GM19324 (cell line): ENCODE measurements around the gene UBFD1.
"Not testable (repeated sequence)": the region's sequence is repeated elsewhere in the genome, so short reads cannot be mapped to it uniquely, and the experiment has no call there.

Experiments used
- ATAC-seq: cut with Tn5 transposase; IDR thresholded peaks from one replicate; pipeline ENCODE4 v1.9.1; 2021; ENCODE audit warnings: mild to moderate bottlenecking, moderate library complexity; ENCODE audit not compliant: unreplicated experiment, low FRiP score

Gene UBFD1

DNA sequence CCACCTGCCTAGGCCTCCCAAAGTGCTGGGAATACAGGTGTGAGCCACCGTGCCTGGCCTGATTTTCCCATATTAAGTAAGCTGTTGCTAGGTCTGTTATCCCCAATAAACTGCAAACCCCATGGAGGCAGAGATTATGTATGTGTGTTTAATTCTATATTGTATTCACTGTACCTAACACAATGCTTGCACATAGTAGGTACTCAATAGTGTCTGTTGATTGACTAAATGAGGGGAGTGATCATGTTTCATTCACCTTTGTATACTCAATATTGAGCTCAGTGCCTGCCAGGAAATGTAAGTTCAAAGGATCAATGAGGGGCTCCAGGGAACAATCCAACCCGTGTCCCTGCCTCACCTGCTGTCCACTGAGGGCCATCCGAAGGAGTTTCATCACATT lies 32.6 kb upstream of the UBFD1 start:
- ATAC-seq = no peak

DNA sequence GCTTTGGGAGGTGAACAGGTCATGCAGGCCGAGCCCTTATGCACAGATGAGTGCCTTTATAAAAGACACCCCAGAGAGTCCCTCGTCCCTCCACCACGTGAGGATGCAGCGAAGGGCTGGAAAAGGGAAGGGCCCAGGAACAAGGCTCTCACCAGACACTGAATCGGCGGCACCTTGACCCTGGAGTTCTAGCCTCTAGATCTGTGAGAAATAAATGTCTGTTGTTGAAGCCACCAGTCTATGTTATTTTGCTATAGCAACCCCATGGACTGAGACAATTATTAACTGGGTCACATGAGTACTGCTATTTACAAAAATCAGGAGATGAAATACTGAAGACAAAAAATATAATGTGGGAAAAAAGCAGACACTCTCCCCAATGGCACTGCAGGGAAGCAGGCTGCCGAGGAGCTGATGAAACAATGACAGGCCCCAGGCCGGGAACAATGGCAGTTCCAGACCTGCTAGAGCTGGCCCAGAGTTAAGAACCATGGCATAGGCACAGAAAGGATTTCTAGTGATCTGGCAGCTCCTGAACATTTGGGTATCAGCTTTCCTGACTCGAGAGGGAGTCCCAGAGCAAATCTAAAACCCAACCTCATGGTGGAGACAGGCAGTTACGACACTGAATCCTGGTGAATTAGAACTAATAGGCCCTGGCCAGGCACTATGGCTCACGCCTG lies 29.4 kb upstream of the UBFD1 start:
- no peak for ATAC-seq

DNA sequence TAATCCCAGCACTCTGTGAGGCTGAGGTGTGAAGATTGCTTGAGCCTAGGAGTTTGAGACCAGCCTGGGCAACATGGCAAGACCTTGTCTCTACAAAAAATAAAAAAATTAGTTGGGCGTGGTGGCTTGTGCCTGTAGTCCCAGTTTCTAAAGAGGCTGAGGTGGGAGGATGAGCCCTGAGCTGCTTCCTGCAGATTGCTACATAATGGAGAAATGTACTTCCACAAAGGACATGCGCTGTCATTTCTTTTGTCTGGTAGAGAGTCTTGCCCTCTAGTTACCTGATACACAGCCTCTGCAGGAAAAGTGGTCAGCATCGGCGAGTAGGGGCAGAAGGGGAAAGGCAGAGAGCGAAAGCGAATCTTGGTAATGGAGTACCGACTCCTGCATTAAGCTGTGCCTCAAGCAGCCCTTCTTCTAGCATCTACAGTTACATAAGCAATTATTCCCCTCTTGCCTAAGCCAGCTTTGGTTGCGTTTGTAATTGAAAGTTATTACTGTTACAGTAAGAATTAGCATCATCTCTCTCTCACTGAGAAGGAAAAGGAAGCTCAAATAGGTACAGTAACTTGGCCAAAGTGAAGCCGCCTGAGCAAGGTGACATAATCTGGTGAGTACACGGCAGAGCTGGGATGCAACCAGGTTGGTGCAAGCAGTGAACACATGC lies 28.8 kb upstream of the UBFD1 start:
- ATAC-seq = no peak

DNA sequence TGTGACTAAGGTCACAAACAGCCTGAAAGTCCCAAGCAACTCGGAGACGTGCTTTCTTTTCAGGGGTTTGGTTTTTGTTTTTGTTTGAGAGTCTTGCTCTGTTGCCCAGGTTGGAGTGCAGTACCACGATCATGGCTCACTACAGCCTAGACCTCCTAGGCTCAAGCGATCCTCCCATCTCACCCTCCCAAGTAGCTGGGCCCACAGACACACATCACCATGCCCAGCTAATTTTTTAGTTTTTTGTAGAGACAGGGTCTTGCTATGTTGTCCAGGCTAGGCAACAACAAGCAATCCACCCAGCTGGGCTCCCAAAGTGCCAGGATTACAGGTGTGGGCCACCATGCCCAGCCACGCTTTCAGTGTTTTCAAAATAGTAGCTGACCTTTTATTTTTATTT lies 27.5 kb upstream of the UBFD1 start:
- ATAC-seq = no peak

DNA sequence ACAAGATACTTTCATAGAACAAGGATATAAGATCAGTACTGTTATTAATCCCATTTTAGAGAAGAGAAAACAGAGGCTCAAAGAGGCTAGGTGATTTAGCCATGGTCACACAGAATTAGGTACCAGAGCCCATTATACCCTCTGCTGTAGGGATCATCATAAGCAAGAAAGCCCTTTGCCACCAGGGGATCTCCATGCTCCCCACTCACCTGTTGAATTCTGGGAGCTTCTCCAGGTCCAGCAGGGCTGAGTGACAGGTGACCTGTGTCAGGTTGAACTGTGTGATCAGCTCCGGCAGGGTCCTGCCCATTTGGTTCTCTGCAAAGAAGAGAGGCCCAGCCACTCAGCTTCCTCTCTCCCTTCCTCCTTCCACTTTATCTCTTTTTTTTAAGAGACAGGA lies 25.1 kb upstream of the UBFD1 start:
- ATAC-seq = no peak

DNA sequence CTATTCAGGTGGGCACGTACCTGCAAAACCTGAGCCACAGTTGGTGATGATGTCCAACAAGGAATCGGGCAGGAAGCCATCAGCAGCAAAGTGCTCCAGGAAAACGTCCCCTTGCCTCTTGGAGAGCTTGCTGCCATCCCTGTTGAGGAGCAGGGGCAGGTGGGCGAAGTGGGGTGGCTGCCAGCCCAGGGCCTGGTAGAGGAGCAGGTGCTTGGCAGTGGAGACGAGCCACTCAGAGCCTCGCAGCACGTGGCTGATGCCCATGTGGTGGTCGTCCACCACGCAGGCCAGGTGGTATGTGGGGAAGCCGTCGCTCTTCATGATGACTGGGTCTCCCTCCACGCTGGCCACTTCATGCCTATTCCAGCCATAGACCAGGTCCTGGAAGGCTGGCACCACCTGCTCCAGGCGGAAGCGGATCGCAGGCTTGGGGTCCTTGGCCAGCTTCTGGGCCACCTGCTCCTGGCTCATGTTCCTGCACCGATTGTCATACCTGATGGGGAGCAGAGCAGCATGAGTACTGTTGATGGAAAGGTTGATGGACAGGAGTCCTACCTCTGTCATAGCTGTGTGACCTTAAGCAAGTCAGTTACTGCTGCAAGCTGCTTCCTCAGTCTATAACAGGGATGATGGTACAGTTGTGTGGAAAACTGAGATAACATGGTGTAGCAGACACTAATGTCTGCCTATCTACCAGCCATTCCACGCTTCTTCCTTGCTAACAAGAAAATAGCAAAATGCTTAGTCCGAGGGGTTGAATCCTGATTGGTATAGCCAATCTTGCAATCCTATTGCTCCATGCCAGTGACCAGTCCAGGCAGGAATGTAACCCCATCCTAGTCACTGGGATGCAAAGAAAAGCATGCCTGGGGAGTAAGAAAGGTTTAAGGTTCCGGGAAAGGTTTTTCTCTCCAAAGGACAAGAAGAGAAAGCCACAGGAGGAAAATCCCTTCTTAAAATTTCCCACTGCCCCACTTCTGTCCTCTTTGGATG lies 22.4 kb upstream of the UBFD1 start:
- ATAC-seq = no peak

DNA sequence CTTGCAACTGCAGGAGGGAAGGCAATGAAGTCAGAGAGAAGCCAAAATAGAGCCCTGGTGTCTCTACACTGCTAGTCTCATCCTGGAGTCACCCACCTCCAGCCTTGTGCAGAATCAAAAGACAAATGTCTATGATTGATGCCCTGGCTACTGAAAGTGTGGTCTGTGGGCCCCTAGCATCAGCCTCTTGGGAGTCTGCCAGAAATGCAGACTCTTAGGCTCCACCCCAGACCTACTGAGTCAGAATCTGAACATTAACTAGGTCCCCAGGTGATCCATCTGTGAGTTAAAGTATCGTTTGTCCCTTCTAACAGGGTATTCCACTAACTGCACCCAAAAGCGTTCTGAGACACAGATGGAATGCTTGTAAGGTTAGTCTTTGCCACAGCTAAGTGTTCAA lies 21.6 kb upstream of the UBFD1 start:
- ATAC-seq = no peak

DNA sequence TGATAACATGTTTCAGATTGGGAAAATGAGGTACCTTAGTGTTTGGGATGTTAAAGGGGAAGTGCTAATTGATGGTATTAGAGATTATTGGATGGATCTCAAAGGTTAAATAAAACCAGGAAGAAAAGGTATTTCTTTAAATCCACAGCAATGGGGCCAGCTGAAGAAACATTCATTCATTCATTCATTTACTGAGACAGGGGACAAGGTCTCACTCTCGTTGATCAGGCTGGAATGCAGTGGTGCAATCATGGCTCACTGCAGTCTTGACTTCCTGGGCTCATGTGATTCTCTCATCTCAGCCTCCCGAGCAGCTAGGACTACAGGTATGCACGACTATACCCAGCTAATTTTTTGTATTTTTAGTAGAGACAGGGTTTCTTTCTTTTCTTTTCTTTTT lies 20.1 kb upstream of the UBFD1 start:
- ATAC-seq = no peak

DNA sequence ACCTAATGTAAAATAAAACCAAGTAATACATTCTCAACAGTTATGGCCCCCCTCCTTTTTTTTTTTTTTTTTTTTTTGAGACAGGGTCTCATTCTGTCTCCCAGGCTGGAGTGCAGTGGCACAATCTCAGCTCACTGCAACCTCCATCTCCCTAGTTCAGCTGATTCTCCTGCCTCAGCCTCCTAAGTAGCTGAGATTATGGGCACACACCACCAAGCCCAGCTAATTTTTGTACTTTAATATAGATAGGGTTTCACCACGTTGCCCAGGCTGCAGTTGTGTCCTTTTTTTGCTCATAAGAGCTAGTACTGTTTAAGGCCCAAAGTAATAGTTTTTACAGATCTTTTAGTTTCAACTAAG lies 18.6 kb upstream of the UBFD1 start:
- no peak for ATAC-seq

DNA sequence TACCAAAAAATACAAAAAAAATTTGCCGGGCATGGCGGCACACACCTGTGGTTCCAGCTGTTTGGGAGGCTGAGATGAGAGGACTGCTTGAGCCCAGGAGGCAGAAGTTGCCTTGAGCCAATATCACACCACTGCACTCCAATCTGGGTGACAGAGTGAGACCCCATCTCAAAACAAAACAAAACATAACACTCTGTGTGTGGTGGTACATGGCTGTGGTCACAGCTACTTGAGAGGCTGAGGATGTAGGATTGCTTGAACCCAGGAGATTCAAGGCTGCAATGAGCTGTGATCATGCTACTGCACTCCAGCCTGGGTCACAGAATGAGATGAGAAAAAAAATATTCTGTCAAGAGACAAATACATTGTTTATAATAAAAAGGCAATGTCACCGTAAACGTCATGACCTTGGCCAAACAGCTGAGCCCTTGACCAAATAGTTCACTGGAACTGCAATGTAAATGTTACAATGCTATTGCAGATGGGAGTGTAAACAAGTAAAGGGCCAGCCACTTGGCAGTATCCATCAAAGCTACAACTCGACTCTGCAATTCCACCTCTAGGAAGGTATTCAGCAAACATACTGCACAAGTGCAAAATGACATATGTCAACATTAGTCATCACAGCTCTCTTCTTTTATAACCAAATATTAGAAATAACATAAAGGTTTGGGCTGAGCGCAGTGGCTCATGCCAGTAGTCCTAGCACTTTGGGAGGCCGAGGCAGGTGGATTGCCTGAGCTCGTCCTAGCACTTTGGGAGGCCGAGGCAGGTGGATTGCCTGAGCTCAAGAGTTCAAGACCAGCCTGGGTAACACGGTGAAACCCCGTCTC lies 17.3 kb upstream of the UBFD1 start:
- ATAC-seq = no peak

DNA sequence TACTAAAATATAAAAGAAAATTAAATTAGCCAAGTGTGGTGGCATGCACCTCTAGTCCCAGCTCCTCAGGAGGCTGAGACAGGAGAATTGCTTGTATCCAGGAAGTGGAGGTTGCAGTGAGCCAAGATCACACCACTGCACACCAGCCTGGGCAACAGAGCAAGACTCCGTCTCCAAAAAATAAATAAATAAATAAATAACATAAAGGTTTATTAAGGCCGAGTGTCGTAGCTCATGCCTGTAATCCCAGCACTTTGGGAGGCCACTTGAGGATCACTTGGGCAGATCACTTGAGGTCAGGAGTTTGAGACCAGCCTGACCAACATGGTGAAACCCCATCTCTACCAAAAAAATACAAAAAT lies 16.7 kb upstream of the UBFD1 start:
- ATAC-seq = not testable (repeated sequence)

DNA sequence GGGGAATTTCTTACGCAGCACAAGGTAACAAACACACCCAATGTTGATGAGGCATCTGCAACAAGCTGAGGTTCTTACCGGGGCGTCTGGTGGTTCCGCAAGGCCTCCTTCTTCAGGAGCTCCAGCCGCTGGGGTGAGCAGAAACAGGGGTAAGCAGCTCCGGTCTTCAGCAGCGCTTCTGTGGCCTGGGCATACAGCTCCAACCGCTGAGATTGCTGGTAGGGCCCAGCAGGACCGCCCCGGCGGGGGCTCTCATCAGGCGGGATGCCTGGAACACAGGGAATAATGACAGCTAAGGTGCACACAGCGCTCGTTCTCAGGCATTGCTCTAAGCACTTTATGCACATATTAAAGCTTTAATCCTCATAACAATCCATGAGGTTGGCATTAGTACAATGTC lies 13.1 kb upstream of the UBFD1 start:
- ATAC-seq = no peak

DNA sequence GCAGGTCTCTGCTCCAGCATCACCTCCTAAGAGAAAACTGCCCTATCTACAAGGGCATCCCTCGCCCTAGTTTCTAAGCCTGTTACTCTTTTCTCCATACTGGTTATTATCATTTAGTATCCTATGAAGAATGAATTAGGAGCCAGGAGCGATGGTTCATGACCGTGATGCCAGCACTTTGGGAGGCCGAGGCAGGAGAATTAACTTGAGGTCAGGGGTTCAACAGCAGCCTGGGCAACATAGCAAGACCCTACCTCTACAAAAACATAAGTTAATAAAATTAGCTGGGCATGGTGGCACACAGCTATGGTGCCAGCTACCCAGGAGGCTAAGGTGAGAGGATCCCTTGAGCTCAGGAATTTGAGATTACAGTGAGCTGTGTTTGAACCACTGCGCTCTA lies 7.6 kb upstream of the UBFD1 start:
- ATAC-seq = no peak

DNA sequence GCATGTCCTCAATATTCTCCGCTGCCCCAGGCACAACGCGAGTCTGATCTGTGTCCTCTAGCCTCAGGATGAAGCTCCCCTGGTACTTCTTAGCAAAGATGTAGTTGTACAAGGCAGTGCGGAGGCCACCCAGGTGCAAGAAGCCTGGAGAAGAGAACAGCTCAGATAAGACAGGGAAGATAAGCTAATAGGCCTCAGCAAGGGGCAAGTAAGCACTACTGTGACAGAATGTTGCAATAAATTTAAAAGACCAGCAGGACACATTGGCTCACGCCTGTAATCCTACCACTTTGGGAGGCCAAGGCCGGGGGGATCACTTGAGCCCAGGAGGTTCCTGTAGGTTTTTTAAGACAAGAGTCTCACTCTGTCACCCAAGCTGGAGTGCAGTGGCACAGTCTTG lies 5.4 kb upstream of the UBFD1 start:
- ATAC-seq = no peak

DNA sequence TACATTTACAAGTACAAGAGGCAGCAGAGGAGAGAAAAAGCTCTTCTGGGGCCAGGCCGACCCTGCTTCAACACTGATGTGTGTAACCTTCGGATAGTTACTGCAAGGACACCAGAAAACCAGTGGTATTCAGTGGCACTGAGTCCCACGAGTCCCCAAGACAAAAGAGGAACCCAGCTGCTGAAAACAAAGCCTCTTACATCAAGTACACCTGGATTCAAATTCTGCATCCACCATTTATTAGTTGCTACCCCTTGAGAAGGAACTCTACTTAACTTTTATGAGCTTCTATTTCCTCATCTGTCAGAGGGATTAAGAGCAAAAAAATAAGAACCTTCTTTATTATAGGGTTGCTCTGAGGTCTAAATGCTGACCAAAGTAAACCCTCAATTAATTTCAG lies 3.0 kb upstream of the UBFD1 start:
- no peak for ATAC-seq

DNA sequence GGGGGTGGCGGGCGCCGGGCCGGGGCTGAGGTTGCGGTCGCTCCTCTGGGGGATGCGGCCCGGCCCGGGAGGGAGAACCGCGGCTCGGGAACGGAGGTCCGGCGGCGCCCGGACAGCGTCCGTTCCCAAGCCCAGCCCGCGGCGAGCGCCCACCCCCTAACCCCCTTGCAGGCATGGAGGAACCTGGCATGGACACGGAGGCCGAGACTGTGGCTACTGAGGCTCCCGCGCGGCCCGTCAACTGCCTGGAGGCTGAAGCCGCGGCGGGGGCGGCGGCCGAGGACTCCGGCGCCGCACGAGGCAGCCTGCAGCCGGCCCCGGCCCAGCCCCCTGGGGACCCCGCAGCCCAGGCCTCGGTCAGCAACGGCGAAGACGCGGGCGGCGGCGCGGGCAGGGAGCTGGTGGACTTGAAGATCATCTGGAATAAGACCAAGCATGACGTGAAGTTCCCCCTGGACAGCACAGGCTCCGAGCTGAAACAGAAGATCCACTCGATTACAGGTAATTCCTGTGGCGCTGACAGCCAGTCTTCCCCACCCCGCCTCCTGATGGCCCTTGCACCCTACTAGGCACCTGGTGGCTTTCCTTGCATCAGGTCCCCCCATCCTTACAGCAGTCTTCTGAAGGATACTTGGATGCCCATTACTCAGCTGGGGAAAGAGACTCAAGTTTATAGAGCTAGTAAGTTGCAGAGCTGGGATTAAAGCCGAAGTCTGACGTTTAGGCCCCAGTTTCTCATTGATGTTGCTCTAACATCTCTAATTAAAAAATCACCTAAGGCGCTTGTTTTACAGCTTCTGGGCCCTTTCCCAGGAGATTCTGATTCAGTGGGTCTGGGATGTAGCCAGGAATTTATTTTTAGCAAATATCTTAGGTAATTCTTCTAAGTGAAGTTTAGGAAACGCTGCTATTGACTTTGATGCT lies 514 bp downstream of the UBFD1 start:
- peak; percentile 11 for ATAC-seq

DNA sequence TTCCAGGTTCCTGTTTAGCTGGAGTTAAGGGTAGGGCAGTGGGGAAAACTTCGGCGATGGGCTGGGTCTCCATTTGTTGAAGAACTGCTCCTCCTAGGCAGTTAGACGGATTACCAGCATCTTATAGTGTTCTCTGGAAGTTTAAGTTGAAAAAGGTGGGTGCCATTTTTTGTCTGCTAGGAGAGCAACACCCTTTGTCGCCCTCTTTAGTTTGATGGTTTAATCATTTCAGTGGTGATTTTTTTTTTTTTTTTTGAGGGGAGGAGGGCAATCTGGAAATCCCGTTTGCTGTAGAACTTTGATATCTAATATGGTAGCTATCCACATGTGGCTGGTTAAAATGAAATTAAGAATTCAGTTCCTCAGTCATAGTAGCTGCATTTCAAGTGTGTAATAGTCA lies 4.1 kb downstream of the UBFD1 start:
- no peak for ATAC-seq

DNA sequence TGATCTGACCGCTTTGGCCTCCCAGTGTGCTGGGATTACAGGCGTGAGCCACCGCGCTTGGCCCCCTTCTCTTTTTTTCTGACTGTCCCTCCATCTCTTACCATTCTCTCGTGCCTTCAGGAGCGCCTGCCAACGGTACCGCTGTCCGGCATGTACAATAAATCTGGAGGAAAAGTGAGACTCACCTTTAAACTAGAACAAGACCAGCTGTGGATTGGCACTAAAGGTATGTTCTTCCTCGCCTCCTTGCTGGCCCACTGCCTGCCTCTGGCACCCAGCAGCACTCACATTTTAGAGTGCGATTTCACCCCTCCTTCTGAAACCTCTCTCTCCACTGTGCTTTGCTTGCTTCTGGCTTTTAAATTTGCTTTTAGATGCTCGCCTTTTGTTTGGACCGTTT lies 5.0 kb downstream of the UBFD1 start:
- no peak for ATAC-seq

DNA sequence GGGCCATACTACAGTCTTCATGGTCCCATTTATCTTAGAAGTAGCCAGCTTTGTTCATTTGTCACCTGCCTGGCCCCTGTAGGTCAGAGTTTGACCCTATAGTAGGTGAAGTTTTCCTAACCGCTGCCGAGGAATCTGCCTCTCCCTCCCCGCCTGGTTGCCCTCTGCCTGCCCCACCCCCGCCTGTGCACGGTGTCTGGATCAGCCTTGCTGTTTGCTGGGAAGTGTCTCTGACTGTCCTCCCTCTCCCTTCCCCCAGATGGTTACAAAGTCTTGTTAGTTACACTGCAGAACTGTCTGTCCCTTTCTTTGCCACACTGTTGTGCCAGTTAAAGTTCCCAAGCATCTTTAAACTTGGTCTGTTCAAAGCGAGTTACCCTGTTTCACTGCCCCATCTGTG lies 5.7 kb downstream of the UBFD1 start:
- ATAC-seq = no peak
